GM18909 (cell line): Measurements from ENCODE around the gene TNFRSF21.
A peak's percentile ranks its signal among the peaks of the same experiment; 100 is the strongest.
"Not testable (repeated sequence)": the region's sequence is repeated elsewhere in the genome, so short reads cannot be mapped to it uniquely, and the experiment has no call there.

Experiments
- ATAC-seq: cut with Tn5 transposase; IDR thresholded peaks from one replicate; pipeline ENCODE4 v1.9.1; 2021; ENCODE audit warnings: mild to moderate bottlenecking; ENCODE audit not compliant: unreplicated experiment, poor library complexity

The TNFRSF21 gene

DNA sequence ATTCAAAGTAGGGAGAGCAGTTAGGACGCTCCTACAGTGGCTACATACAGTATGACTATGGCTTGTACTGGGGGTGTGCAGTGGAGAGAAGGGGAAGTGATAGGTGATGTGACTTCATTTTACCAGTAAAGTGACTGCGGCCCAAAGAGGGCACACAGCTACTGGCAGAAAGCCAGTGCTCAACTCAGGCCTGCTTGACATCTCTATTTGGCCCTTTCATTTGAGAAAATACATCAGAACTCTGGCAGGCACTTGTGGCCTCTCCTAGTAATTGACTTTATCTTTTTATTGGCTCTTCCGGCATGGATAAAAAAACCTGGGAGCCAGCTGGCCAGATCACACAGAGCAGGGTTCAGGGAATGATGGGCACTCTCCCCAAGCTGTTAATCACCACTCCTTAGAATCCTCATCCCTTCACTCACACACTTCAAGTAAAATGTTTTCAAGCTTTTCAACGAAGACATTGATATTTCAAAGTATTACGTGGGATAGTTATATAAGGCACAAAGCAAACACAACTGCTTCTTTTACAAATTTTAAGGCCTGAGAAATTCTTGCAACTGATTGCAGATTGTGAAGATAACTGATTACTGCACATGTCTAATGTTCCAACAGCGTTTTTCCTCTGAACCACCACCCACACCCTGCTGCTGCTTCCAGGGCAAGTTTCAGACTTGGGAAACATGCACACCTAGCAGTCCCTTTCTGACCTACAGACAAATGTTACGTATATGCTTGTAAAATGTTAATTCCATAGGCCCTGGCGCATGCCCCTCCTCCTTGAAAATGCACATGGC, 73.5 kb downstream of the TNFRSF21 start:
- ATAC-seq = peak; percentile 85

DNA sequence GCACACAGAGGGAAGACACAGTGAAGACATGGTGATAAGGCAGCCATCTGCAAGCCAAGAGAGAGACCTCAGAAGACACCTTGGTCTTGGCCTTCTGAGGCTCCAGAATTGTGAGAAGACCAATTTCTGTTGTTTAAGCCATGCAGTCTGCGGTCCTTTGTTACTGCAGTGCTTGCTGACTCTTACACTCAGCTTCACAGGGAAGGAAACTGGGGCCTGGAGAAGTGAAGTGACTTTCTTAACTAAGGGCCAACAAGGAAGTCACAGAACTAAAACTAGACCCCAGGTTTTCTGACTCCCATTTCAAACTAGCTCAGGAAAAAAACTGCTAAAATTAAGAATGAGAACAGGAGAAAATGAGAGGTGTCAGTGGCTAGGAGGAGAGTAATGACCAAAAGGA, 74.3 kb downstream of the TNFRSF21 start:
- no peak for ATAC-seq

DNA sequence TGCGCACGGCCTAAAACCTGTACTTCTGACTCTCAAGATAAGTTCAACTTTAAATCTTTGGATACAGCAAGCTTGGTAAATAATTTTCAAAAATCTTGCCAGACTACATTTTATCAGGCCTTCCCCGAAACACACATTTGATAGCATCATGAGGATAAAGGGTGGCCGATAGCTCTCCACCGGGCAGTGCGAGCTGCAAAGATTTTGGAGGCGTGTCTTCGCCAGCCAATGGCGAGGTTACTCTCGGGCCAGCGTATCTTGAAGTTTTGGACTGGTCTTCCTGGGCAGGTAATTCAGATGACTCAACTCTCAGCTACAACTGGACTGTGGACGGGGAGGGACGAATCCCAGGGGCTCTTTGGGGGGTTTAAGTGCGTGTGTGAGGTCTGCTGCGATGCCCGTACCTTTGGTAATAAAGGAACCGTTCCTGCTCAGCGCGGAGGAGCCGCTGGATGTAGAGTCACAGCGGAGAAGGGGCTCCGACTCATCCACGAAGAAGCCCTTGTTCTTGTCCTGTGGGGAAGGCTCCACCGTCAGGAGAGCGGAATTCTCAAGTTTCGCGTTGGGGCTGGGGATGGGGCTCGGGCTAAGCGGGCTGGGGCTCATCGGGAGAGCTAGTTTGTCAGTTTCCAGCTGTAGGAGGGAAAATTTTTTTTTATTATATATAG, 75.3 kb downstream of the TNFRSF21 start:
- ATAC-seq = no peak

DNA sequence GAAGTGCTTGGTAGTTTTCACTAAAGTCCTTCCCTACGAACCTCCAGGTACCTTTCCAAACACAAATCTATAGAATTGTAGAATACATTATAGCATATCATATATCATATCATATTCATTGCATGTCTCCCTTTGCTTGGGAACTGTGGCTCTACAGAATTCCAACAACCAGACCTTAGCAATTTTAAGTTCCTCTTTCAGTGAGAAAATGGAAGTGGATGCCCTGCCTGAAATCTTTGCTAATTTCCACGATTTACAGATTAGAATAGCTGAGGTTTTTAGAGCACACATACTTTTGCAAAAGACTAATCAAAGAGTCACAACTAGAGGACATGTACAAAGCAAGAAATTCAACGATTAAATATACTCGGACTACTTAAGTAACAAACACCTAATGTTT, 78.6 kb downstream of the TNFRSF21 start:
- ATAC-seq = no peak

DNA sequence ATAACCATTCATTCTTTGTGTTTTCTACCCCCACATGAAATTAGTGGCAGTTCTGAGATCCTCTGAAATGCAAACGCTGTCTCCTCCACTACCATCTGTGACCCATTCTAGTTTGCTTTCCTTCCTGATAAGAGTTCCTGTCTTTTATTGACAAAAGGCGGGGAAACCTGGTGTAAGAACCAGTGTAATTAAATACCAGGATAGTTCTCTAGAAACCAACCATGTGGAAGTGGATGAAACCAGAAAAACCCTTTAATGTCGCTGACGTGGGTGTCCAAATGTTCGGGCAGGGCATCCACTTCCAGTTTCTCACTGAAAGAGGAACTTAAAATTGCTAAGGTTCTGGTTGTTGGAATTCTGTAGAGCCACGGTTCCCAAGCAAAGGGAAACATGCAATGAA, 79.1 kb downstream of the TNFRSF21 start:
- ATAC-seq = no peak

DNA sequence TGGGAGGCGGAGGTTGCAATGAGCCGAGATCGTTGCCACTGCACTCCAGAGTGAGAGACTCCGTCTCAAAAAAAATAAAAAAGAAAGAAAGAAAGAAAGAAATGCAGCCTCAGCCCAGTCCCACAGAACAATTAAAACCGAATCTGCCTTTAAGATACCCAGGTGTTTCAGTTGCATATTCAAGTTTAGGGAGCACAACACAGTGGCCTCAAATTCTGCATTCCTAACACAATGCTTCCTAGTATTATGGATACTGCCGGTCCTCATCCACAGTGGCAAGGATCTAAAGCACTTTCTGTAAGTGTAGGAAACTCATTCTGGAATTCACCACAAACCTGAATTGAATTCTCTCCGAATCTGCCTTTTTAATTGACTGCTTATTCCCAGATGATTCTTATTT, 80.5 kb downstream of the TNFRSF21 start:
- ATAC-seq = no peak

DNA sequence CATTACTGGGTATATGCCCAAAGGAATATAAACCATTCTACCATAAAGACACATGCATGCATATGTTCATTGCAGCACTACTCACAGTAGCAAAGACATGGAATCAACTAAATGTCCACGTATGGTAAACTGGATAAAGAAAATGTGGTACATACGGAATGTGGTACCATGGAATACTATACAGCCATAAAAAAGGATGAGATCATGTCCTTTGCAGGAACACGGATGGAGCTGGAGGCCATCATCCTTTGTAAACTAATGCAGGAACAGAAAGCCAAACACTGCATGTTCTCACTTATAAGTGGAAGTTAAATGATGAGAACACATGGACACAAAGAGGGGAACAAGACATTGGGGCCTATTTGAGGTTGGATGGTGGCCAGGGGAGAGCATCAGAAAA, 81.6 kb downstream of the TNFRSF21 start:
- ATAC-seq = not testable (repeated sequence)

DNA sequence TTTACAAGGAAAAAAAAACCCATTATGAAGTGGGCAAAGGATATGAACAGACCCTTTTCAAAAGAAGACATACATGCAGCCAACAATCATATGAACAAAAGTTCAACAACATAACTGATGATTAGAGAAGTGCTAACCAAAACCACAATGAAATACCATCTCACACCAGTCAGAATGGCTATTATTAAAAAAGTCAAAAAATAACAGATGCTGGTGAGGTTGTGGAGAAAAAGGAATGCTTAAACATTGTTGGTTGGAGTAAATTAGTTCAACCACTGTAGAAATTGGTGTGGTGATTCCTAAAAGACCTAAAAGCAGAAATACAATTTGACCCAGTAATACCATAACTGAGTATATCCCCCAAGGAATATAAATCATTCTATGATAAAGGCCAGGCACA, 86.5 kb downstream of the TNFRSF21 start:
- not testable (repeated sequence) for ATAC-seq

DNA sequence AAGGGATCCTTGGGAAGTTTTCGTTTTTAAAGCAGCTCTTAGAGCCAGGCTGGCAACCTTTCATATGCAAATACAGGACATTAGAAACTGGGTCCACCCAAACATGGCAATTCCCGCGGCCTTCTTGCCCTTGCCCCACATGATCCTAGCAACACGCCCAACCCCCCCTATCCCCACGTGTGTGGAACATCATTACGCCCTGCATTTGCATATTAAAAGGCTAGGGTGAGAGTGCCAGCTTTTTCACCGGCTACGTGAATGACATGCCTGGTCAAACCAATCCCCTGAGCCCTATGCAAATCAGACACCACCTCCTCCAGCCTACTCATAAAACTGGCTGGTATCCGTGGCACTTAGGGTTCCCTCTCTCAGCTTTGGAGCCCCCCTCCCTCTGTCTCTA, 88.1 kb downstream of the TNFRSF21 start:
- no peak for ATAC-seq

DNA sequence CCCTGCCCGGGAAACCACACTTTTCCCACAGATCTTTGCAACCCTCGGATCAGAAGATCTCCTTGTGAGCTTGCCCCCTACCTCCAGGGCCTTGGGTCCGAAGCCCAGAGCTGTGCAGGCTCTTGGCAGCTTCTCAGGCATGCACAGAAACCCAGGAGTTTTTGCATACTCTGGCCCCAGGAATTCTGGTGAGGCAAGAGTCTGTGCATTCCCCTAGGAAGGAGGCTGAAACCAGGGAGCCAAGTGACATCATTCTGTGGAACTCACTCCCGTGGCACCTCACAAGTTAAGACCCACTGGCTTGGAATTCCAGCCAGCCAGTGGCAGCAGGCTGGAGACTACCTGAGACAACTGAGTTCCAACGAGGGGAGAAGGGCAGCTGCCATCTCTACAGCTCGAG, 100.1 kb downstream of the TNFRSF21 start:
- ATAC-seq = no peak

DNA sequence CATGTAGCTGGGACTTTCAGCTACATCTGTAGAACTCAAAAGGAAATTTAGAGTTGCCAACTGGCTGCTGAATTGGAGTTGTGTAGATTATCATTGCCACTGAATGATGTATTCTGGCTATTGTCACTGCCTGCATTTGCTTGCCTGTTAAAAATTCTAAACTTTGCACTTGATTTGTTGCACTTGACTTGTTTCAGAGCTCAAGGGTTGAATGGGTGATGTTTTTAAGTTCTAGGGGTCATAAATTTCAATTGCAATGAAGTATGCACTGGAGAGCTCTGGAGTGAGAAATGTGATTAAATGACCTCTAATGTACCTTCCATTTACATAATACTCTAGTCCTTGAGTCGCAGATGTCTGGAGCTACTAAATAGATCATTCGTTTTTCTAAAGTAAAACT, 102.4 kb downstream of the TNFRSF21 start:
- no peak for ATAC-seq

DNA sequence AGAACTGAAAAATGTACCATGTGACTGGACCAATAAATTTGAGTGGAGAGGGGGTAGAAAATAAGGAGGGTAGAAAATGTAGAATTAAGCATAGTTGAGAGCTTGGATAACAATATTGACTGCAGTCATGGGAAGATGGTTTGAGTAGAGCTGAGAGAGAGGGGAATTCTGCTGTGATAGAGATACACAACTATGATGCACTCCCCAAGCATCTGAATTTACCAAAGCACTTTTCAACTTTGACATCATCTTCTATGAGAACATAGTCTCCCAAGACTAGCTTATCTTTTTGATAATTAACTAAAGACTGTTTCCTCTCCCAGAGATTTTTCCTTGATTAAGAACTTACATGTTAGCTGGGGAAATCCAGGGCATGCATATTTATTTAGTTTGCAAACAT, 103.1 kb downstream of the TNFRSF21 start:
- no peak for ATAC-seq

DNA sequence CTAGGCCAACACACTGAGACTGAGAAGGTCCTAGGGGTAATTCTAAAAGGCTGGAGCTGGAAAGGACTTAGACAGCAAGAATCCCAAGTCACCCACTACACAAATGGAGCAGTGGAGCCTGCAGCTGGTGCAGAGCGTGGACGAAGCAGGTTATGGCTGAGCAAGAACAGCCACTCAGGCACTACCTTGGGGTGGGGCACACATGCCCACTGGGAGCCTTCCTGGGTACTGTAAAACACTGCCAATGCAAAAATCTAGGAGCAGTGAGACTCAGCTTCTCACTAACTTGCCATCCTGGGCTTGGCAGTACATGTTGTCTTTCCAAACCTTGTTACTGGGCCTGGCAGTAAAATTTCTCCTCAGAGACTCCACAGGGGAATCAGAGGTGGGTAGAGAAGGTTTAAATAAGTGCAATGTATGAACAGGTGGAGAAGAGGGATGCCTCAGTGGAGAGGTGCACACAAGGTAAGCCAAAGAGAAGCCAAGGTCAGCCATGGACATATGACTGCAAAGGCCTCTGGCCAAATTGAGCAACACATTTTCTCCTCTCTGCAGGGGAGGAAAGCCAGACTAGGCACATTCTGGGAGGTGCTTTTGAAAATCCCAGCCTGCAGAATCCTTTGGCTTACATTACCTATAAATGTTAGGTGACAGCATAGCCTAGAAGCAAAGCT, 105.6 kb downstream of the TNFRSF21 start:
- no peak for ATAC-seq

DNA sequence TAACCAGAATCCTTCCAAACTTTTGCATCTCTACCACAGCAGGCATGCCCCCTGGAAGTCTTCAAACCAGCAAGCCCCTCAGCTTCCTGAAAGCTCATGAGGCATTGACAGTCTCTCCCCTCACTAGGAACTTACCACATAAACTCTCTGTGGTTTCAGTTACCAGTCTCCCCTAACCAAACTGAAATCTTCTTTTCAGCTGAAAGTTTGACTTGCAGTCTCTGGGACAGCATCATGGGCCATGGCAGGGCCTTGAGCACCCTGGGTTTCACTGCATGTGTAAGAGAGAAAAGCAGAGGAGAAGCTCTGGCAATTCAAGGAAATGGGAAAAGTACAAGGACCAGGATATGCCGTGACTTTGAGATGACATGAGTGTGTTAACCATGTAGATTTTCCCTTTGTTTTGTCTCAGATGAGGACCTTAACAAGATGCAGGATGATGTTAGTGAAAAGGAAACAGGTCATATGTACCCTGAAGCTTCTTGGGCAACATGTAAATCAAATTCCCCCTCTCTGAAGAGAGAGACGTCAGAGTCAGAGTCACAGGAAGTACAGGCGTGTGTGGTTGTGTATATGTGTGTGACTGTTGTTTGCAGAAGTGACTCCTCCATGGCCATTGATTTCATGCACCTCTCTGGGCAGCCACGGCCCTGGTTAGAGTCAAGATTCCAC, 106.3 kb downstream of the TNFRSF21 start:
- peak; percentile 90 for ATAC-seq

DNA sequence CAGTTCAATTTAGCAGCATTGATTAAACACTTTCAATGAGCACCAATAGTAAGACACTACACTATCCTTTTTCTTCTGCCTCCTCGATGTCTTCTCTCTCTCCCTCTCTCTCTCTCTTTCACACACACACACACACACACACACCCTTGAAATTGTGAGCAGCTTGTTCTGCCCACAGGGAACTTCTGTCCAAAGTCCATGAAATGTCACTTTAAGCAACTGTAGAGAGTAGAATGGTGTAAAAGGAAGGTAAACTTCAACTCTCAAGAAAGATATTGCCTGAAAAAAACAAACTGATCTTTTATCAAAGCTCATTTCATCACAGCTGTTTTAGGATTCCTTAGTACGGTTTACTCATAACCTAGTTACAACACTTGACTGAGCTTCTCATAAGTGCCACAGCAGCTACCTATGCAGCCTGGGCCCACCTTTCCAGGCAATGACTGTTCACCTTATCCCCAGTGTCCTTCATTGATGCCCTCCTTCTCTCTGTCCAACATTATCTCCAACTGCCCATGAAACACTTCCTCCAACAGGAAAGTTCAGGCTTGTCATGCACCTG, 107.0 kb downstream of the TNFRSF21 start:
- ATAC-seq = peak; percentile 15

DNA sequence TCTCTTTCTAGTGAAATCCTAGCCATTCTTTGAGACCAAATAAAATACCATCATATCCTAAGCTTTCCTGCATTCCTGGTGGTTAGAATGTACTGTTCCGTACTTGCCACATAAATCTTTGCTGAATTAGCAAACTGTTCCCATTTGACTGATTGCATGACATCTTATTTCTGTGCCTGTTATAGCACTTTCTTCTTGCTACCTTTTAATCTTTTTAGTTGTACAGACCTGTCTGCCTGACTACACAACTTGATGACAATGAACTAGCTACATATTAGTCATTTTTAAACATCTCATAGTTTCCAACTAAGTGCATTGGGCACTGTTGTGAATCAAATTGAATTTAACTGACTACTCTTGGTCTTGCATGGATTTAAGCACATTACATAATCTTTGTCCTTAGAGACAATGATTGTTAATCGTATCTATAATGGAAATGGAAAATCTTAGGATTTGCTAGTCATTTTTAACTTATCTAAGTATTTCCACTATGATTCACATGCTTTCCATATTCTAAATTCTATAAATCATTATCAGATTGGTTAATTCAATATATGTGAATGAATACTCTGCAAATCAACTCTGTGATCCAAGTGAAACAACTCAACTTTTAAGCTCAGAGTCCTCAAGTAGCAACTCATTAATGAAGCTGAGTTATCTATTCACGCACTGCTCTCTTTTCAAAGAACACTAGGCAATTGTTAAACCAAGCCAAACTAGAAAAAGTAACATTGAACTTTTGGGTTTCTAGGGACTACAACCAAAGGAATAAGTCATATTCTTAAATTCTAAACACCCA, 109.0 kb downstream of the TNFRSF21 start:
- ATAC-seq = no peak

DNA sequence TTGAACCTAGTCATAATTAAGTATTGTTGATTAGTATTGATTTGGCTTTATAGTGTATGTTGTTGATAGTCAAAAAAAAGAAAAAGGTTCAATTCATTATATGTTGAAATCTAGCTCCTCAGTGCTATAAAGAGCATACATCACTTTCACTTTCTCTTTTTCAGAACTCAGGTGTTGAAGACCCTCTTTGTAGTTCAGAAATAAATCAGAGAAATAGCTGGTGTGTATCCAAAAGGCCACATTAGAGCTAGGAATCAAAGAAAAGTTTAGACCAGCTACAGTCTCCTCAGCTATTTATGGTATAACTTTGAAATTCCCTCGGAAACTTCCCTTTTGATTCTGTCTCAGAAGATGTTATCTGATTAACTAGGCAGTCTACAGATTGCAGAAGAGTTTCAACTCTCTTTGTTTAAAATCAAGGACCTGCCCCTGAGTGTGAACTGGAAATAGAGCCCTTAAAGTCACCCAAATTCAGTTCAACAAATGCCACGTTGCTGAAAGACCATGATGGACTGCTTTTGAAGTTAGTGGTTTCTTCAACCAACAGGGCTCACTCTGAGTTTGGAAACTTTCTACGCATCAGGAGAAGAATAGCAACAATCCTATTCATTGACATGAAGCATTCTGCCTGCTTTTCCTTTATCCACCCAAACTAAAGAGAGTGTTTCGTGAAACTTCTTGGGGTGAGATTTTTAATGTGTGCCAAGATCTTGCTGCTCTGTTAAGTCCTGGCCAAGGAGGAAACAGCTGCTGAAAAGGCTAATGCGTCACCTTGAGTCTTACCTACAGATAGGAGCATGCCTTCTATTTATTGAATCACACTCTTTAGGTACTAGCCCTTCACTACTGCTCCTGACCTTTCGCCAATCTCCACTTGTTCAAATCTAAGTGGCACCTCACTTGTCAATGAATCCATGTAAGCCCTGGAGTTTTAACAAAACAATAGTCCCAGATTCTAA, 111.7 kb downstream of the TNFRSF21 start:
- ATAC-seq = no peak

DNA sequence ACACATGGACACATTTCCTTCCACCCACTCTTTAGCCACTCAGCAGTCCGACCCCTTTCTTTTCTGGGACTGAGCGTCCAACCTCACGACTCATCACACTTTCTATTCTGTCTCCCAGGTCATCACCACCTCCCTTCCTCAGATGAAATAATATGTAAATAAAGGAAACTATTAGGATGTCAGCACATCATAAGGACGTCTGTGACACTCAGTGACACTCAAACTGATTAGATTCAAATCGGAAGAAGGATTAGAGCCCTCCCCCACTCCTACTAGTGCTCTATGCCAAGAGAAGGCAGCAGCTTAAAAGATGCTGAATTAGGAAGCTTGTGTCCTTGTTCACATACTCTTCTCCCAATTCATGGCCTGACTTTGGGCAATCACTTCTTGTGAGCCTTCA, 113.6 kb downstream of the TNFRSF21 start:
- ATAC-seq = no peak
